SU-DHL-6 (cell line): ENCODE results near the gene PNMA8C.
A peak's percentile ranks its signal among the peaks of the same experiment; 100 is the strongest.

Experiments
- H2AFZ ChIP-seq: fragments of 200-600 bp; sonication (generic); 2 replicates; pipeline ENCODE4 v1.6.1; 2014; ENCODE audit warnings: low read depth, mild to moderate bottlenecking, moderate library complexity, mixed read lengths, antibody characterized with exemption, low read length; ENCODE audit not compliant: severe bottlenecking
- H3F3A ChIP-seq: fragments of 200-600 bp; shearing (Covaris generic); 2 replicates; pipeline ENCODE4 v1.6.0; 2016; ENCODE audit warnings: antibody characterized with exemption, mild to moderate bottlenecking; ENCODE audit not compliant: insufficient read depth
- H3K27ac ChIP-seq: fragments of 200-600 bp; sonication (generic); 2 replicates; pipeline ENCODE4 v1.5.1; 2016; ENCODE audit warnings: low read depth, mild to moderate bottlenecking, low read length, moderate library complexity, mixed read lengths
- H3K27me3 ChIP-seq: fragments of 200-600 bp; sonication (generic), shearing (Covaris generic); 2 replicates; pipeline ENCODE4 v1.6.0; 2014; ENCODE audit warnings: mild to moderate bottlenecking, low read length
- H3K36me3 ChIP-seq: fragments of 200-600 bp; sonication (generic); 2 replicates; pipeline ENCODE4 v1.6.1; 2014; ENCODE audit warnings: mild to moderate bottlenecking, low read length, mixed read lengths
- H3K4me2 ChIP-seq: fragments of 300-600, 200-600 bp; shearing (Covaris generic), sonication (generic); 2 replicates; pipeline ENCODE4 v1.6.0; 2014; ENCODE audit warnings: low read length, low read depth, mild to moderate bottlenecking; ENCODE audit not compliant: poor library complexity, severe bottlenecking
- H3K4me3 ChIP-seq: fragments of 200-600 bp; sonication (generic); 2 replicates; pipeline ENCODE4 v1.5.1; 2014; ENCODE audit warnings: antibody characterized with exemption, low read length, mild to moderate bottlenecking, mixed read lengths; ENCODE audit not compliant: insufficient read depth, poor library complexity, severe bottlenecking
- H3K79me2 ChIP-seq: fragments of 200-600 bp; sonication (generic); 2 replicates; pipeline ENCODE4 v1.6.1; 2014; ENCODE audit warnings: mild to moderate bottlenecking, low read length, moderate library complexity; ENCODE audit not compliant: insufficient read depth
- H3K9ac ChIP-seq: fragments of 200-600 bp; sonication (generic); 2 replicates; pipeline ENCODE4 v1.7.0; 2014; ENCODE audit warnings: mild to moderate bottlenecking, low read length
- H3K9me2 ChIP-seq: fragments of 200-600 bp; sonication (generic); replicated peaks from 2 replicates; pipeline ENCODE4 v1.6.1; 2014; ENCODE audit warnings: low read length; ENCODE audit not compliant: insufficient read depth
- H3K9me3 ChIP-seq: fragments of 200-600 bp; sonication (generic); 2 replicates; pipeline ENCODE4 v1.6.1; 2014; ENCODE audit warnings: low read length, mixed read lengths; ENCODE audit not compliant: insufficient read depth
- H4K20me1 ChIP-seq: fragments of 200-600 bp; sonication (generic); 2 replicates; pipeline ENCODE4 v1.6.1; 2014; ENCODE audit warnings: low read depth, mild to moderate bottlenecking, antibody characterized with exemption, low read length, moderate library complexity, mixed read lengths
- EZH2phosphoT487 ChIP-seq: fragments of 200-600 bp; sonication (generic), shearing (Covaris generic); conservative IDR thresholded peaks from 2 replicates; pipeline ENCODE4 v1.6.1; 2018; ENCODE audit warnings: mild to moderate bottlenecking, antibody characterized with exemption, low read length, moderate library complexity, mixed read lengths
- TF ChIP-seq, protein P1 (sequence below): fragments of 200-600 bp; sonication (generic); IDR thresholded peaks from one replicate; pipeline ENCODE4 v1.5.1; 2017; ENCODE audit warnings: antibody characterized with exemption, mild to moderate bottlenecking, low read length, moderate library complexity; ENCODE audit not compliant: insufficient read depth, poor library complexity, severe bottlenecking

The PNMA8C gene

DNA sequence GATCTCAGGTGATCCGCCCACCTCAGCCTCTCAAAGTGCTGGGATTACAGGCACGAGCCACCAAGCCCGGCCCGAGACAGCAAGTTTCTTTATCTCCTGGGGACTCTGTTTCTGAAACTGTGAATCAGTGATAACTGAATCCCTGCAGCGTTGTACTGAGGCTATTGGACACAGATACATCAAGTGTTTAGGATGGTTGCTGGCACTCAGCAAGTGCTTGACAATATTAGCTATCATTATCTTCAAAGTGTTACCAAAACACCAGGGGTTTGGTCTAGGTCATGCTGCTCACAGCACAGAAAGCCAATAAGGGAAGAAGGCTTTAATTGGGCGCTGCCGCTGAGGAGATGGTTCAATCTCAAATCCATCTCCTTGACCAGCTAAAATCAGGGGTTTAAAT lies 20.5 kb upstream of the PNMA8C start:
- H3F3A ChIP-seq = peaks cover 9% of the 10 kb centered on the region
- H3K27ac ChIP-seq = peak overlapping the region; percentile 35; the same call in 1 of the 2 replicates
- no peak overlapping the region for H2AFZ ChIP-seq
- peaks cover 9% of the 10 kb centered on the region; the same call in 1 of the 2 replicates for H3K79me2 ChIP-seq
- no peaks in the 10 kb centered on the region for H3K27me3 ChIP-seq
- H3K36me3 ChIP-seq = 0 out of 2 replicates have a peak, but pooled peaks cover 7% of the 10 kb centered on the region
- H3K9ac ChIP-seq = no peak overlapping the region
- TF ChIP-seq EZH2phosphoT487 = no peak
- TF ChIP-seq, protein P1, sequence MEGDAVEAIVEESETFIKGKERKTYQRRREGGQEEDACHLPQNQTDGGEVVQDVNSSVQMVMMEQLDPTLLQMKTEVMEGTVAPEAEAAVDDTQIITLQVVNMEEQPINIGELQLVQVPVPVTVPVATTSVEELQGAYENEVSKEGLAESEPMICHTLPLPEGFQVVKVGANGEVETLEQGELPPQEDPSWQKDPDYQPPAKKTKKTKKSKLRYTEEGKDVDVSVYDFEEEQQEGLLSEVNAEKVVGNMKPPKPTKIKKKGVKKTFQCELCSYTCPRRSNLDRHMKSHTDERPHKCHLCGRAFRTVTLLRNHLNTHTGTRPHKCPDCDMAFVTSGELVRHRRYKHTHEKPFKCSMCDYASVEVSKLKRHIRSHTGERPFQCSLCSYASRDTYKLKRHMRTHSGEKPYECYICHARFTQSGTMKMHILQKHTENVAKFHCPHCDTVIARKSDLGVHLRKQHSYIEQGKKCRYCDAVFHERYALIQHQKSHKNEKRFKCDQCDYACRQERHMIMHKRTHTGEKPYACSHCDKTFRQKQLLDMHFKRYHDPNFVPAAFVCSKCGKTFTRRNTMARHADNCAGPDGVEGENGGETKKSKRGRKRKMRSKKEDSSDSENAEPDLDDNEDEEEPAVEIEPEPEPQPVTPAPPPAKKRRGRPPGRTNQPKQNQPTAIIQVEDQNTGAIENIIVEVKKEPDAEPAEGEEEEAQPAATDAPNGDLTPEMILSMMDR = no peak
- H3K4me3 ChIP-seq = no peak overlapping the region
- H4K20me1 ChIP-seq = no peaks in the 10 kb centered on the region
- H3K9me3 ChIP-seq = no peaks in the 10 kb centered on the region
- H3K9me2 ChIP-seq = no peaks in the 10 kb centered on the region
- H3K4me2 ChIP-seq = no peak overlapping the region

DNA sequence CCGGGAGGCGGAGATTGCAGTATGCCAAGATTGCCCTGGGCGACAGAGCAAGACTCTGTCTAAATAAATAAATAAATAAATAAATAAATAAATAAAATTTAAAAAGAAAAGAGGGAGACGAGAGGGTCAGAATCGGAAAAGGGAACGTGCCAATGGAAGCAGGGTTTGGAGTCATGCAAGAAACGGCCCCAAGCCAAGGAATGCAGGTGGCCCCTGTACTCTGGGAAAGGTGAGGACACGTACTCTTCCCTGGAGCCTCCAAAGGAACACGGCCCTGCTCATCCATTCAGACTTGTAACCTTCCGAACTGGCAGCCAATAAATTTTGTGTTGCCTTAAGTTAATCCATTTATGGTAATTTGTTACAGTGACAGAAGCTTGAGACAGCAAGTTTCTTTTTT lies 19.9 kb upstream of the PNMA8C start:
- Histone ChIP-seq H3K79me2 (peaks cover 9% of the 10 kb centered on the region; the same call in 1 of the 2 replicates), H3K9me3 (no peaks in the 10 kb centered on the region), H3K27me3 (no peaks in the 10 kb centered on the region), H2AFZ (no peak overlapping the region), H3K4me3 (no peak overlapping the region), H3F3A (peaks cover 9% of the 10 kb centered on the region), H3K27ac (no peak overlapping the region), H3K36me3 (0 out of 2 replicates have a peak, but pooled peaks cover 7% of the 10 kb centered on the region), H3K9me2 (no peaks in the 10 kb centered on the region), H4K20me1 (no peaks in the 10 kb centered on the region), H3K9ac (no peak overlapping the region), H3K4me2 (no peak overlapping the region)
- TF ChIP-seq, protein P1 = no peak
- TF ChIP-seq EZH2phosphoT487 = no peak

DNA sequence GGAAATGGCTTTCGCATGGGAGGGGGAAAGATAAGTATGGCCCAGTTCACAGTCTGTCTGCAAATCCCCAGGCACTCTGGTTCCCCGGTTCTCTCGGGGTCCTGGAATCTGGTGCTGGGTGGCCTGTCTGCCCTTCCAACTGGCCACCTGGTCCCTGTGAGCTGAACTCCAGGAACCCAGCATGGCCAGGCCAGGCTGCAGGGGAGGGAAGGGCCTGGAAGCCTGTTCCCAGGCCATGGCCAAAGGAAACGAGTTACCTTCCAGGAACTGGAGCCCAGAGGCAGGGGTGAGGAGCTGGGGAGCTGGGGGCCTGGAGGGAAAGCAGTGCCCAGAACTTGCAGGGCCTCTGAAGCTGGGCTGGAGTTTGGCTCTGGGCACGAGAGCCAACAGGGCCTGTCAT lies 19.1 kb upstream of the PNMA8C start:
- H3K9me2 ChIP-seq = no peaks in the 10 kb centered on the region
- TF ChIP-seq, protein P1 = no peak
- no peak for TF ChIP-seq EZH2phosphoT487
- no peaks in the 10 kb centered on the region for H3K27me3 ChIP-seq
- peak overlapping the region; percentile 64 for H3K4me2 ChIP-seq
- no peaks in the 10 kb centered on the region for H4K20me1 ChIP-seq
- peaks cover 9% of the 10 kb centered on the region for H3F3A ChIP-seq
- no peaks in the 10 kb centered on the region for H3K9me3 ChIP-seq
- no peak overlapping the region for H2AFZ ChIP-seq
- peak overlapping the region; percentile 57 for H3K9ac ChIP-seq
- peak overlapping the region; percentile 72 for H3K27ac ChIP-seq
- H3K79me2 ChIP-seq = peaks cover 9% of the 10 kb centered on the region; the same call in 1 of the 2 replicates
- H3K4me3 ChIP-seq = peak overlapping the region; percentile 45
- 0 out of 2 replicates have a peak, but pooled peaks cover 7% of the 10 kb centered on the region for H3K36me3 ChIP-seq
